Caki2 (cell line): ENCODE results near the gene HSD17B11. TPM values are rescaled to one million over a fixed set of nuclear protein-coding genes. Genes with fewer than 3 reads are reported as not detected.
"Not testable (repeated sequence)": the region's sequence is repeated elsewhere in the genome, so short reads cannot be mapped to it uniquely, and the experiment has no call there.

Experiments used
- DNase-seq: peaks from one replicate; pipeline ENCODE4 v3.0.0-alpha.2; 2015; ENCODE audit warnings: low read depth
- in situ Hi-C: cut with HindIII; loops from 2 replicates; pipeline ENCODE4 v1.10.0; 2016; ENCODE audit warnings: low sequenced_read_pairs, low pct_unique_long_range_greater_than_20kb, mixed read lengths
- total RNA-seq: library from RNA; depleted of rRNA; stranded (reverse); fragments of >200 nt; shearing (Covaris generic); gene quantifications from 2 replicates; pipeline ENCODE4 v1.2.3, GENCODE V29; 2014; ENCODE audit warnings: low replicate concordance

HSD17B11 gene
- total RNA-seq, 1 experiment from 2014 or later: 78.3 TPM

DNA sequence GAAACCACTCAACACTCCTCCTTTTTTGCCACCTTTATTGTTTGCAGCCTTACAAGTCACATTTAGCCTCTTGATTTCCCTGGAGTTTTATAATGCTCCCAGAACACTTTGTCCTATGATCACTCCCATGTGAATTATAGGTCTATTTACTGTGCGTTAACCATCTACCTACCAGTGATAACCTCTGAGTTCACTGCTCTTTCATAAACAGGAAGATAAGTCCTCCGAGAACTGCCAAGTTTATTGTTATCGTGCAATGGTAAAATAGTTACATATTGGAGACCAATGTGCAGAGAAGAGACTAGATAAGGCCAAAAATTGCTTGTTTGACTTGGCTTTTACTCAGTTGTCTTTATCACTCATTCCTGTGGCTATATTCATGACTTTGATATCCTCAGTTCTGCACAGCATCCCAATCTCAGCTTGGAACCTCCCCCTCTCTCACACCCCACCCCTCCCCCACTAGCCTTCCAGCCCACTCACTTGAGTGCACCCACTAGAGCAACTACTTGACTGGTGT lies 18.5 kb upstream of the HSD17B11 start:
- in situ Hi-C loops: no loop called here

DNA sequence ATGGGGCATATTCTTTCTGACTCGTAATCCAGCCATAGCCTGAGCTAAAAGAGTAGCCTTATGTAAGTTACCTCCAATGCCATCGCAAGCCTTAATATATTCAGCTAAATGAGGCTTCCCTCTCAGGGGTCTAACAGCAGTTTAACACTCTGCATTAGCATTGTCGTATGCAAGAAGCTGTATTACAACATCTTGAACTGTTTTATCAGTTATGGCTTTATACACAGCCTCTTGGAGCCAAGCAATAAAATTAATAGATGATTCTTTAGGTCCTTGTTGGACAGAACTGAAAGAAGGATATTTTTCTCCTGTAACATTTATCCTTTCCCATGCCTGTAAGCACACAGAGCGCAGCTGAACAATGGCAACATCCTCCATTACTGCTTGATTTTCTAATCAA lies 15.9 kb upstream of the HSD17B11 start:
- DNase-seq, in situ Hi-C loops: not testable (repeated sequence)

More for the DNA sequence above, 18.5 kb upstream of the HSD17B11 start:
- no peak for DNase-seq

DNA sequence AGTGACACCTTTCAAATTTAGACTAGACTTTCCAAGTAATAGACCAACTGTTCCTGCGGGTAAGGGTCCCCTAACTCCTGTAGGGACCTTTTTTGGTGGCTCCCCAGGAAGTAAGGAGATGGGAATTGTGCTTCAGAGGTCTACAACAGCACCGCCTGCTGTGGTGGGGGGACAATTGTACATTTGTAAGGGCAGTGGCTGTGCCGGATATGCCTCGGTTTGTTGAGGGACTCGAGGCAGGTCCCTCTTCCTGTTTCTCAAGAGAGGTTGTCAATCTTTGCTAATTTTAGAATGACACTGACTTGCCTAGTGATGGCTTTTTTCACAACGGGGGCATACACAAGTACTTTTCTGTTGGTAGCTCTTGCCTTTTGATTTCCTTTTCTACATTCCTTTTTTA lies 15.5 kb upstream of the HSD17B11 start:
- DNase-seq: no peak
- in situ Hi-C loops: no loop called here

DNA sequence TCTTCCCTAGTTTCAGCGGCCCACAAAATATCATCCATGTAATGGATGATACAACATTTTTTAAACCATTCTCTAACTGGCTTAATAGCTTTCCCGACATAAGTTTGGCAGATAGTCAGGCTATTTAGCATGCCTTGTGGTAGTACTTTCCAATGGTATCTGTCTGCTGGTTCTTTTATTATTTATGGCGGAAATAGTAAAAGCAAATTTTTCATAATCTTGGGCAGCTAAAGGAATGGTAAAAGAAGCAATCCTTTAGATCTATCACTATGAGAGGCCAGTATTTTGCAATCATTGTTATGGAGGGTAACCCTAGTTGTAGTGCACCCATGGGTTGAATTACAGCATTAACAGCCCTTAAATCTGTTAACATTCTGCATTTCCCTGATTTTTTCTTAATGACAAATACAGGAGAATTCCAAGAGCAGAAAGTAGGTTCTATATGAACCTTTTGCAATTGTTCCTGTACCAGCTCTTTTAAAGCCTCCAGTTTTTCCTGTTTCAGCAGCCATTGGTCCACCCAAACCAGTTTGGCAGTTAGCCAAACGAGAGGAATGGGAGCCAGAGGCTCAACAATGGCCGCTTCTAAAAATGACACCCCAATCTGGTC lies 14.3 kb upstream of the HSD17B11 start:
- in situ Hi-C loops: no loop called here
- no peak for DNase-seq

DNA sequence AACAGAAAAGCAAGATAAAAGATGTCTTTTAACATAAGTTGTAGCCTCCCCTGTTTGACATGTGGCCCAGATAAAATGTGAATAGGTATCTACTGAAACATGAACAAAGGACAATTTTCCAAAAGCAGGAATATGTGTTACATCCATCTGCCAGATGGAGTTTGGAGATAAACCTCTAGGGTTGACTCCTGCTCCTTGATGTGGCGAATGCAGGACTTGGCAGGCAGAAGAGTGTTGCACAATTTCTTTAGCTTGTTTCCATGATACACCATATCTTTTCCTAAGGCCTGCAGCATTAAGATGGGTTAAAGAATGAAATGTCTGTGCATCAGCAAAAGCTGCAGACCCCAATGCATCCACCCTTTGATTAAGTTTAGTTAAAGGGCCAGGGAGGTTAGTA lies 12.7 kb upstream of the HSD17B11 start:
- in situ Hi-C loops, DNase-seq: not testable (repeated sequence)

DNA sequence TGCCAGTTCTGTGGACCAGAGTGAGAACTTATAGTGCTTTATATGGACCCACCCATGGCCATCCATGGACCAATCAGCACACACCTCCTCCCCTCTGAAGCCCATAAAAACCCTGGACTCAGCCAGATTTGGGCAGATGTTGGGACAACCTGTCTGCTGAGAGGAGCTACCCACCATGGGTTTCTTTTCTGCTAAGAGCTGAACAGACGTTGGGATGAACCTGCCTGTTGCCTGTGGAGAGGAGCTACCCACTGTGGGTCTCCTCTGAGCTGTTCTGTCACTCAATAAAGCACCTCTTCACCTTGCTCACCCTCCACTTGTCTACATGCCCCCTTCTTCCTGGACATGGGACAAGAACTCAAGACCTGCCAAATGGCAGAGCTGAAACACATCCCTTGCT lies 9.0 kb upstream of the HSD17B11 start:
- no peak for DNase-seq
- in situ Hi-C loops: no loop called here

DNA sequence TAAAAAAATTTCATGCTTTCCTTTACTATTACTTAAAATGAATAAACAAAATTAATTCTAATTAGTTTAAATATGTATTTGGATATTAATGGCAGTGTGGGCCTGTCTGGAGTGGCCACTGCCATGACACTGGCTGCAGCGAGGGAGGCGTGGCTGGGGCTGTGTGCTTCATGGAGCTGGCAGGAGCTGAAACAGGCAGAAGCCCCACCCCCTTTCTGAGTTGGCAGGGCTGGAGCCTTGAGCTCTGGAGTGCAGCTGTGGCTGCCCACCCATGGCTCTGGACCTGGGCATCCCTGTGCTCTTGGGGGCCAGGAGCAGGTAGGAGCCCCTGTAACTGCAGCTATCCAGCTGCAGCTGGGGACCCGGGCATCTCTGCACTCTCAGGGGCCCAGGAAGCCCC lies 8.2 kb upstream of the HSD17B11 start:
- in situ Hi-C loops: no loop called here
- DNase-seq: no peak

DNA sequence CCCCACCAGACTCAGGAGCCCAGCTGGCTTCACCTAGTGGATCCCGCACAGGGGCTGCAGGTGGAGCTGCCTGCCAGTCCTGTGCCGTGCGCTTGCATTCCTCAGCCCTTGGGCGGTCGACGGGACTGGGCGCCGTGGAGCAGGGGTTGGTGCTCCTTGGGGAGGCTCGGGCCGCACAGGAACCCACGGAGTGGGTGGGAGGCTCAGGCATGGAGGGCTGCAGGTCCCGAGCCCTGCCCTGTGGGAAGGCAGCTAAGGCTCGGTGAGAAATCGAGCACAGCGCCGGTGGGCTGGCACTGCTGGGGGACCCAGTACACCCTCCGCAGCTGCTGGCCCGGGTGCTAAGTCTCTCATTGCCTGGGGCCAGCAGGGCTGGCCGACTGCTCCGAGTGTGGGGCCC lies 4.9 kb upstream of the HSD17B11 start:
- DNase-seq, in situ Hi-C loops: not testable (repeated sequence)

DNA sequence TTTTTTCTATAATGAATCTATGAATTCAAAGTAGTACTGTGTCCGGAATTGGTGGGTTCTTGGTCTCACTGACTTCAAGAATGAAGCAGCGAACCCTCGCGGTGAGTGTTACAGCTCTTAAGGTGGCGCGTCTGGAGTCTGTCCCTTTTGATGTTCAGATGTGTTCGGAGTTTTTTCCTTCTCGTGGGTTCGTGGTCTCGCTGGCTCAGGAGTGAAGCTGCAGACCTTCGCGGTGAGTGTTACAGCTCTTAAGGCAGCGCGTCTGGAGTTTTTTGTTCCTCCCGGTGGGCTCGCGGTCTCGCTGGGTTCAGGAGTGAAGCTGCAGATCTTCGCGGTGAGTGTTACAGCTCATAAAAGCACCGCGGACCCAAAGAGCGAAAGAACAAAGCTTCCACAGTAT lies 4.1 kb upstream of the HSD17B11 start:
- in situ Hi-C loops, DNase-seq: not testable (repeated sequence)

DNA sequence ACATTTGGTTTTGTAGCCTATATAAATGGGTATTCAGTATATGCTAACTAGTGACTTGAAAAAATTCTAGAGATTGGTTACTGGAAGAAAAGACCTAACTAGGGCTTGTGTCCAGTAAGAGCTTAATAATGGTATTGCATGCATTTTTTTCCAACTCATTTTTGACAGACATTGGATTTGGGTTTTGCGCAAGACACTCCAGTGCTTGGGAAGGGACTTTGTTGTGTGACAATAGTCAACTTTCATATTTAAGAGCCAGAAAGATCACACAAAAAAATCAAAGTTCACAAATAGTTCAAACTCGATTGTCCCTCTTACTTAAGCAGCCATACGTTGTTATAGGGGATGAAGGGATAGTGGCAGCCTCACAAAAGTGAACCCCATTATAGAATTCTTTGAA lies 1.2 kb upstream of the HSD17B11 start:
- in situ Hi-C loops: no loop called here
- DNase-seq: no peak

DNA sequence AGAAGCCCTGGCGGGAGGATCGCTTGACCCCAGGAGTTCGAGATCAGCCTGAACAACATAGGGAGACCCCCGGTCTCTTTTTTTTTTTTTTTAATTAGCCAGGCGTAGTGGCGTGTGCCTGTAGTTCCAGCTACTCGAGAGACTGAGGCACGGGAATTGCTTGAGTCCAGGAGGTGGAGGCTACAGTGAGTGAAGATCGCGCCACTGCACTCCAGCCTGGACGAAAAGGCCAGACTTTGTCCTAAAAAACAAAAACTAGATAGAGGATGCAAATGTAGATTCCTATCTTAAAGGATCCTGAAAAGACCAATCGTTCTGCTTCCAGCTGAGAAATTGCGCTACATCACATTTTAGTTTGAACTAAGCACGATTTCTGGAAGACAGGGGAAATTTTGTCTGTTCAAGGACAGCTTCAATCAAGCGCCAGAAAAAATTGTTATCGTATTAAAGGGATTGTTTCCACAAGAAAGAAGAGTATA lies 627 bp upstream of the HSD17B11 start:
- in situ Hi-C loops: no loop called here
- DNase-seq: no peak

DNA sequence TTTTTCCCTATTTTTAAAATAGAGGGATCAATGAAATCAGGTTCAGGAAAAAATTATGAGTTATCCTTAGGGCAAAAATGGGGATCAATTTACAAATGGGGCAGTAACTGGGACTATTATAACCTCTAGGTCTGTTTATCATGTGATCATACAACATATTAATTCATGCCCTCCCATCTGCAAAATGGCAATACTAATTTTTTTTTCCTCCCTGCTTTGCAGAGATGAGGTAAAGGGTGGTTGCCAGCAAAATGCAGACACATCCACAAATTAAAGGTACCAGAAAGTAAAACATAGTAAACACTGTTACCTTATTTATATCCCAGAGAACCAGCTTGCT lies 467 bp downstream of the HSD17B11 start:
- in situ Hi-C loops: no loop called here
- no peak for DNase-seq

DNA sequence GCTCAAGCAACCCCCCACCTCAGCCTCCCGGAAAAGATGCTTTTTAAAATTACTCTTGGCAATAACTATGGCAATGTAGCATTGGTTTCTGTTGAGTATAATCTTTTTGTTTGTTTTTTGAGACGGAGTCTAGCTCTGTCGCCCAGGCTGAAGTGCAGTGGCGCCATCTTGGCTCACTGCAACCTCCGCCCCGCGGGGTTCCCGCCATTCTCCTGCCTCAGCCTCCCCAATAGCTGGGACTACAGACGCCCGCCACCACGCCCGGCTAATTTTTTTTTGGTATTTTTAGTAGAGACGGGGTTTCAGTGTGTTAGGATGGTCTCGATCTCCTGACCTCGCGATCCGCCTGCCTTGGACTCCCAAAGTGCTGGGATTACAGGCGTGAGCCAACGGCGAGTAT lies 933 bp downstream of the HSD17B11 start:
- in situ Hi-C loops, DNase-seq: not testable (repeated sequence)

DNA sequence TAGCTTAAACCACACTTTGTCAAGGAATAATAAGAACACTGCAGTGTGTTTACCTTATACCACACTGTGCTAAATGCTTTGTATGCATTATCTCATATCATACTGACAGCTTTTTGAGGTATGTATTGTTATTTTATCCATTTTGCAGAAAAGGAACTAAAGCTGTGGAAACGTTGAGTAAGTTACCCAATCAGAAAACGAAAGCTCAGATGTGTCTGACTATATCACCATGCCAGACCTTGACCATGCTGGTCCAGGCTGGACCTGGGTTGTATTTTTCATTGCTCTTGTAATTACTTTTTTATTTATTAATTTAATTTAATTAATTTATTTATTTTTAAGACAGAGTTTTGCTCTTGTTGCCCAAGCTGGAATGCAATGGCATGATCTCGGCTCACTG lies 2.1 kb downstream of the HSD17B11 start:
- in situ Hi-C loops: no loop called here
- no peak for DNase-seq

DNA sequence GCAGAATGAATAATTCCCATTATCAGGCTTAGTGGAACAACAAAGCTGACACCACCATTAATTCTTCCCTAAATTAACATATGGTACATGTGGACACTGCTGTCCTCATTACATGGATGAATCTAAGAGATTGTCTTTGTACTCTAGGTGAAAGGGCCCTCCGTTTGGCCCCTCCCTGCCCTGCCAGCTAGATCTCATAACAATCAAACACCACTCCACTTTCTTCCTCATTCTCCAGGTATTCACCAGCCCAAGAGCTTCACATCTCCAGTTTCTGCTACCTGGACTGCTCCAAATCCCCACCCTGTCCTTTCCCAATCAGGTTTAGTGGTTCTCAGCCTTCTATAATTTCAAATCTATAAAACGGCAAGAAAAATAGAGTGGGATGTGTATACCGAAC lies 3.8 kb downstream of the HSD17B11 start:
- no peak for DNase-seq
- in situ Hi-C loops: no loop called here

DNA sequence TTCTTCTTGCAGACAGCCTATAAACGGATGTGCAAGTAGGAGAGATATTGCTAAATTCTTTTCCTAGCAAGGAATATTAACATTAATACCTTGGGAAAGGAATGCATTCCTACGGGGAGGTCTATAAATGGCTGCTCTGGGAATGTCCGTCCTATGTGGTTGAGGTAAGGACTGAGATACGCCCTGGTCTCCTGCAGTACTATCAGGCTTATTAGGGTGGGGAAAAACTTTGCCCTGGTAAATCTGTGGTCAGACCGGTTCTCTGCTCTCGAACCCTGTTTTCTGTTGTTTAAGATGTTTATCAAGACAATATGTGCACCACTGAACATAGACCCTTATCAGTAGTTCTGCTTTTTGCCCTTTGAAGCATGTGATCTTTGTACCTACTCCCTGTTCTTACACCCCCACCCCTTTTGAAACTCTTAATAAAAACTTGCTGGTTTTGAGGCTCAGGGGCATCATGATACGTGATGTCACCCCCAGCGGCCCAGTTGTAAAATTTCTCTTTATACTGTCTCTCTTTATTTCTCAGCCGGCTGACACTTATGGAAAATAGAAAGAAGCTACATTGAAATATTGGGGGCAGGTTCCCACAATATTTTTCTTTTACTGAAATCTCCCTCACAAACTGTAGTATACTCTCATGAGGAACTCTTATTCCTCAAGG lies 6.4 kb downstream of the HSD17B11 start:
- DNase-seq, in situ Hi-C loops: not testable (repeated sequence)

DNA sequence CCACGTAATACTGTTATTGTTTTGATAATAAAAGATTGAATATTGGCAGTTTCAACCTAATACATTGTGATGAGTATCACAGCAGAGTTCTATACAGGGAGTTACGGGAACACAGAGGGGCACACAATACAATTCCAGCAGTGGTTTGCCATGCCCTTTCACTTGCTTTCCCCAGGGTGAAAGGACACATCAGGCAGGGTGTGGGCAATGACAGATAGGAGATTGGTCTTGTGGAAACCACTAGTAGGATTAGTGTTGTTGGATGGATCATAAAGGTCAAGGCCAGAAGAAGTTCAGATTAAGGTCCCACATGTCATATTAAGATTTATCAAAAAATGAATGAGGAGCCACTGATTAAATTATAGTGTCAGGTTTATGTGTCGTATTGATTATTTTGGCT lies 8.1 kb downstream of the HSD17B11 start:
- in situ Hi-C loops: no loop called here
- no peak for DNase-seq

DNA sequence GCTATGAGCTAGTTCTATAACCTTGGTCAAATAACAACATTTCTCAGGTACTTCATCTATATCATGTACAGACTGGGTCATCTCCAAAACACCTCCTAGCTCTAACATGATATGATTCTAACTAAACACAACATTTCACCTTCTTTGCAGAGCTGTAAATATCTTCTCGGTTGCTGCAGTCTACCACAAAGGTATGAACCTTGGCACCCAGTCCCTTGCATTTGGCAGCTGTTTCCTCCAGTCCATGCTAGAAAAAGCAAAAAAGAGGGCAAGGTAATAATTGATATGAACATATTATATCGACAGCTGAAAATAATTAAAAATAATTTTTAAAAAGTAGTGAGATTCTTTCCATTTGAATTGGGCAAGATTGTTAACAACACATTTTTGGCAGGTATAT lies 8.9 kb downstream of the HSD17B11 start:
- DNase-seq: no peak
- in situ Hi-C loops: no loop called here

DNA sequence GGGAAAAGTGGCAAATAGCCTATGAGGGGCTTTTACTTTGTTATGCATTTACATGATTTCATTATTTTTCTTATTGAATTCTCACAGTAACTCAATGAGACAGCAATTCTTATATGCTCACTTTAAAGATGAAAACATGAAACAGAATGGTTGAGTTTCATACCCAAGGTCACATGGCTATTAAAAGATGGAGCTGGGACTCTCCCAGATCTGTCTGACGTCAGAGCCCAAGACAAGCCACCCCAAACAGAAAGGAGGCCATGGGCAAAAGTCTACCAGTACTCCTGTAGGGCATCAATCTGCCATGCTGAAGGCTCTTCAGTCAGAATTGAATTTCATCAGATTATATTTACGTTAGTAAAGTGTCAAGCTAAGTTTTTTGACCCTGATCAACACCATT lies 13.2 kb downstream of the HSD17B11 start:
- DNase-seq: no peak
- in situ Hi-C loops: no loop called here

DNA sequence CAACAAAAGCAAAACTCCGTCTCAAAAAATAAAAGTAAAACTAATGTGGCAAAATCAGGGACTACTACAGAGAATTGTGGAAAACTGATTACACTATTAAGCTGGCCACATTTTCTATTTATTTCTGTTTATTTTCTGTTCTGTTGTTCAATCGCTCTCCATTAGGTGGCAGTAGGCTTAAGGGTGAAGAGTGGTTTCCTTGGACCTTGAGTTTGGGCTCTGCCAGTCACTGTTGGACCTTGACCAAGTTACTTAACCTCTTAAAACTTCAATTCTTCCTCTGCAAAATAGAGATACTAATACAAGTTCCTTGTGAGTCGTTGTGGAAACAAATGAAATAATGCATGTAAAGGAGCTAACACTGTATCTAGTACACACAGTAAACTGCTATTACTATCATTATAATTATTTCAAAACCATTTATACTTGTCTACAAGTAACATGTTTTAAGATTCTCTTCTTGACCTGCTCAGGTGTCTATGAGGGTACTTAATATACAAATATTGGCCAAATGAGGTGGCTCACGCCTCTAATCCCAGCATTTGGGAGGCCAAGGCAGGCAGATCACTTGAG lies 15.2 kb downstream of the HSD17B11 start:
- in situ Hi-C loops: no loop called here
- peak; percentile 51 for DNase-seq
